Panc1 (cell line): ENCODE data around the gene RHOJ. TPM values are rescaled to one million over a fixed set of nuclear protein-coding genes. Genes with fewer than 3 reads are reported as not detected.

Experiments
- ATAC-seq: fragments of 200-7000 bp; cut with Tn5 transposase; 2 replicates; pipeline ENCODE4 v1.9.1; 2020; ENCODE audit warnings: mild to moderate bottlenecking, moderate library complexity
- BruUV-seq: library from RNA; stranded (reverse); fragments of 400-500 nt; replicated peaks from 2 replicates; lab custom pipeline; 2021; lab: Mats Ljungman, UMichigan
- CTCF ChIA-PET: fragments of 300-600 bp; sonication (Branson Sonifier 250); formaldehyde crosslinking; loops from one replicate; lab custom pipeline; 2022; ENCODE audit warnings: antibody characterized with exemption; lab: Charles Lee
- POLR2A ChIA-PET: fragments of 300-600 bp; sonication (Branson Sonifier 250); formaldehyde crosslinking; loops from one replicate; lab custom pipeline; 2022; ENCODE audit warnings: antibody characterized with exemption; lab: Charles Lee
- DNase-seq: peaks from one replicate; pipeline ENCODE4 v3.0.0-alpha.2; 2010; ENCODE audit warnings: low read depth, low spot score
- H3K27ac ChIP-seq: 2 replicates; pipeline ENCODE4 v1.5.1; 2011; ENCODE audit warnings: mild to moderate bottlenecking, low read length, inconsistent platforms
- H3K27me3 ChIP-seq: fragments of 200-500 bp; sonication (Bioruptor generic); 2 replicates; pipeline ENCODE4 v1.6.0; 2014; ENCODE audit warnings: low read length, inconsistent platforms; ENCODE audit not compliant: control insufficient read depth, insufficient read depth
- H3K36me3 ChIP-seq: fragments of 200-500 bp; sonication (Bioruptor generic); 2 replicates; pipeline ENCODE4 v1.5.1; 2014; ENCODE audit warnings: inconsistent platforms, mild to moderate bottlenecking, low read length, moderate library complexity; ENCODE audit not compliant: control insufficient read depth, insufficient read depth
- H3K4me1 ChIP-seq: 2 replicates; pipeline ENCODE4 v1.5.1; 2011; ENCODE audit warnings: inconsistent platforms, mild to moderate bottlenecking, low read length, moderate library complexity; ENCODE audit not compliant: control insufficient read depth, insufficient read depth
- H3K4me3 ChIP-seq, 2 experiments: 2 replicates each; pipeline ENCODE4 v1.5.1; 2011 to 2012; ENCODE audit warnings: low read depth in 2 of 2, low read length in 2 of 2, mild to moderate bottlenecking in 2 of 2, inconsistent platforms in 1 of 2, moderate library complexity in 1 of 2
- H3K9me3 ChIP-seq: fragments of 200-500 bp; sonication (Bioruptor generic); 2 replicates; pipeline ENCODE4 v1.5.1; 2014; ENCODE audit warnings: low read depth, mild to moderate bottlenecking, inconsistent platforms, low read length, moderate library complexity; ENCODE audit not compliant: control insufficient read depth, insufficient read depth
- POLR2AphosphoS5 ChIP-seq: IDR thresholded peaks from 2 replicates; pipeline ENCODE4 v1.6.1; 2012; ENCODE audit warnings: mild to moderate bottlenecking, low read depth, low read length, moderate library complexity
- SIN3A ChIP-seq: IDR thresholded peaks from 2 replicates; pipeline ENCODE4 v1.6.1; 2012; ENCODE audit warnings: low read depth, mild to moderate bottlenecking, low read length, moderate library complexity, borderline replicate concordance; ENCODE audit not compliant: insufficient read depth
- TCF7L2 ChIP-seq: IDR thresholded peaks from 2 replicates; pipeline ENCODE4 v1.6.1; 2011; ENCODE audit warnings: mild to moderate bottlenecking, low read depth, low read length, inconsistent platforms
- in situ Hi-C: cut with HindIII; loops from 2 replicates; pipeline ENCODE4 v1.10.0; 2016; ENCODE audit warnings: low sequenced_read_pairs, low pct_unique_long_range_greater_than_20kb
- intact Hi-C: fragments of 100-400 bp; cut with micrococcal nuclease; formaldehyde crosslinking; loops from one replicate; pipeline ENCODE4 v1.10.0; 2022; ENCODE audit not compliant: unreplicated experiment
- total RNA-seq: library from RNA; stranded (reverse); gene quantifications from one replicate; pipeline ENCODE4 v1.2.1, GENCODE V29; 2021; ENCODE audit not compliant: unreplicated experiment
- TF ChIP-seq, protein P1 (sequence below): fragments of 450-650 bp; IDR thresholded peaks from 2 replicates; pipeline ENCODE4 v1.5.1; 2017; ENCODE audit warnings: mild to moderate bottlenecking
- TF ChIP-seq, protein P2 (sequence below), 2 experiments: IDR thresholded peaks; 2 replicates each; pipeline ENCODE4 v1.6.1; 2011 to 2012; ENCODE audit warnings: low read depth in 2 of 2, control low read depth in 1 of 2, low read length in 1 of 2, mild to moderate bottlenecking in 1 of 2, moderate library complexity in 1 of 2; ENCODE audit not compliant: insufficient read depth in 1 of 2

RHOJ gene
- total RNA-seq, 1 experiment from 2014 or later = 0.28 TPM

DNA sequence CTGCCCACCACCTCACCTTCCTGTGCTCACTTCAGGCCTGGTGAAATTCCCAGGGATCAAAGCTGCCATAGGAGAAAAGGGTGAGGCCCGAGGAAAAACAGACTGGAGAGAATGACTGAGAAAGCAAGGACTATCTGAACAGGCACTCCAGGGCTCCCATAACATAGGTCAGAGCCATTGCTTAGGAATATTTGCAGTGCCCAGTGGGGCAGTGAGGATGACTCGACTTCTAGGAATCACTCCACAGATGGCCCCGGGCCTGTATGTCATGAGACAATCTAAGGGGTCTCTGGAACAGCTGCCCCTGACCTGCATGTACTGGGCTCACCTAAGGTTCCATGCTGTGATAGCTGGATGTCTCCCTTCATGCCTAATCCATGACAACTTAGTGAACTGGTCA, 62.9 kb downstream of the RHOJ start:
- no TSS peak for BruUV-seq
- TF ChIP-seq, protein P1, sequence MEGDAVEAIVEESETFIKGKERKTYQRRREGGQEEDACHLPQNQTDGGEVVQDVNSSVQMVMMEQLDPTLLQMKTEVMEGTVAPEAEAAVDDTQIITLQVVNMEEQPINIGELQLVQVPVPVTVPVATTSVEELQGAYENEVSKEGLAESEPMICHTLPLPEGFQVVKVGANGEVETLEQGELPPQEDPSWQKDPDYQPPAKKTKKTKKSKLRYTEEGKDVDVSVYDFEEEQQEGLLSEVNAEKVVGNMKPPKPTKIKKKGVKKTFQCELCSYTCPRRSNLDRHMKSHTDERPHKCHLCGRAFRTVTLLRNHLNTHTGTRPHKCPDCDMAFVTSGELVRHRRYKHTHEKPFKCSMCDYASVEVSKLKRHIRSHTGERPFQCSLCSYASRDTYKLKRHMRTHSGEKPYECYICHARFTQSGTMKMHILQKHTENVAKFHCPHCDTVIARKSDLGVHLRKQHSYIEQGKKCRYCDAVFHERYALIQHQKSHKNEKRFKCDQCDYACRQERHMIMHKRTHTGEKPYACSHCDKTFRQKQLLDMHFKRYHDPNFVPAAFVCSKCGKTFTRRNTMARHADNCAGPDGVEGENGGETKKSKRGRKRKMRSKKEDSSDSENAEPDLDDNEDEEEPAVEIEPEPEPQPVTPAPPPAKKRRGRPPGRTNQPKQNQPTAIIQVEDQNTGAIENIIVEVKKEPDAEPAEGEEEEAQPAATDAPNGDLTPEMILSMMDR = no peak
- TF ChIP-seq SIN3A (no peak), POLR2AphosphoS5 (no peak), TCF7L2 (no peak)
- TF ChIP-seq, protein P2, sequence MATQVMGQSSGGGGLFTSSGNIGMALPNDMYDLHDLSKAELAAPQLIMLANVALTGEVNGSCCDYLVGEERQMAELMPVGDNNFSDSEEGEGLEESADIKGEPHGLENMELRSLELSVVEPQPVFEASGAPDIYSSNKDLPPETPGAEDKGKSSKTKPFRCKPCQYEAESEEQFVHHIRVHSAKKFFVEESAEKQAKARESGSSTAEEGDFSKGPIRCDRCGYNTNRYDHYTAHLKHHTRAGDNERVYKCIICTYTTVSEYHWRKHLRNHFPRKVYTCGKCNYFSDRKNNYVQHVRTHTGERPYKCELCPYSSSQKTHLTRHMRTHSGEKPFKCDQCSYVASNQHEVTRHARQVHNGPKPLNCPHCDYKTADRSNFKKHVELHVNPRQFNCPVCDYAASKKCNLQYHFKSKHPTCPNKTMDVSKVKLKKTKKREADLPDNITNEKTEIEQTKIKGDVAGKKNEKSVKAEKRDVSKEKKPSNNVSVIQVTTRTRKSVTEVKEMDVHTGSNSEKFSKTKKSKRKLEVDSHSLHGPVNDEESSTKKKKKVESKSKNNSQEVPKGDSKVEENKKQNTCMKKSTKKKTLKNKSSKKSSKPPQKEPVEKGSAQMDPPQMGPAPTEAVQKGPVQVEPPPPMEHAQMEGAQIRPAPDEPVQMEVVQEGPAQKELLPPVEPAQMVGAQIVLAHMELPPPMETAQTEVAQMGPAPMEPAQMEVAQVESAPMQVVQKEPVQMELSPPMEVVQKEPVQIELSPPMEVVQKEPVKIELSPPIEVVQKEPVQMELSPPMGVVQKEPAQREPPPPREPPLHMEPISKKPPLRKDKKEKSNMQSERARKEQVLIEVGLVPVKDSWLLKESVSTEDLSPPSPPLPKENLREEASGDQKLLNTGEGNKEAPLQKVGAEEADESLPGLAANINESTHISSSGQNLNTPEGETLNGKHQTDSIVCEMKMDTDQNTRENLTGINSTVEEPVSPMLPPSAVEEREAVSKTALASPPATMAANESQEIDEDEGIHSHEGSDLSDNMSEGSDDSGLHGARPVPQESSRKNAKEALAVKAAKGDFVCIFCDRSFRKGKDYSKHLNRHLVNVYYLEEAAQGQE (IDR thresholded peaks at IDR 0.05; ENCODE audit: insufficient read depth in 1 of 2, low read depth in 2 of 2, low read length in 1 of 2) = no peak
- intact Hi-C loops (no loop called here), in situ Hi-C loops (no loop called here)
- H3K9me3 ChIP-seq = no peaks in the 10 kb centered on the region
- ChIA-PET POLR2A (no interaction called here), CTCF (no interaction called here)
- no peak overlapping the region for H3K27ac ChIP-seq
- no peaks in the 10 kb centered on the region for H3K4me1 ChIP-seq
- DNase-seq = no peak
- ATAC-seq = no peak
- no peaks in the 10 kb centered on the region for H3K36me3 ChIP-seq
- no peak overlapping the region for H3K4me3 ChIP-seq
- no peaks in the 10 kb centered on the region for H3K27me3 ChIP-seq

DNA sequence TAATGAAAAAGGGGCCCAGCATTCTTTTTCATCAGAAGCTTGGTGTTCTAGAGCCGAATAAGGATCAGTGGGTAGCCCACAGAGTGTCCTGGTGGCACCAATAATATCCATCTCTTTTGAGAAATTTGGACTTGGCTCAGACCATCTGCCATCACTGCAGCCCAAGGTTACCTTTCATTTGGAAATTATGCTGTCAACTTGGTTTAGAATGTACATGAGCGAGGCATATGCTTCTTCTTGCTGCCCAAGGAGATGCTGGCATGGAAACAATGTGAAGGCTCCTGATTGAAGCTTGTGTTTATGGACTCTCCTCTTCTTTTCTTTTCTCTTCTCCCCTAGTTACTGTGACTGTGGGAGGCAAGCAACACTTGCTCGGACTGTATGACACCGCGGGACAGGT, 64.5 kb downstream of the RHOJ start:
- in situ Hi-C loops = no loop called here
- CTCF ChIA-PET = no interaction called here
- no peak for ATAC-seq

More for the DNA sequence above, 64.5 kb downstream of the RHOJ start:
- TF ChIP-seq TCF7L2 (no peak), SIN3A (no peak), POLR2AphosphoS5 (no peak)
- TF ChIP-seq, protein P1 = no peak
- TF ChIP-seq, protein P2 (IDR thresholded peaks at IDR 0.05; ENCODE audit: insufficient read depth in 1 of 2, low read depth in 2 of 2, low read length in 1 of 2) = no peak
- H3K4me3 ChIP-seq = no peak overlapping the region
- DNase-seq = no peak
- BruUV-seq = no TSS peak
- no peaks in the 10 kb centered on the region for H3K36me3 ChIP-seq
- H3K9me3 ChIP-seq = no peaks in the 10 kb centered on the region
- H3K27me3 ChIP-seq = no peaks in the 10 kb centered on the region
- POLR2A ChIA-PET = no interaction called here
- no peaks in the 10 kb centered on the region for H3K4me1 ChIP-seq
- no peak overlapping the region for H3K27ac ChIP-seq
- intact Hi-C loops = no loop called here
